ENCODE results near the gene DLGAP1. TPM values are rescaled to one million over a fixed set of nuclear protein-coding genes. Genes with fewer than 3 reads are reported as not detected.

DLGAP1 gene
- total and polyA plus RNA-seq, 2 of the 13 experiments (the other 11 are each of a cell fraction or from before 2014, with no cell fraction given) = 0.01 TPM; not detected in 1

DNA sequence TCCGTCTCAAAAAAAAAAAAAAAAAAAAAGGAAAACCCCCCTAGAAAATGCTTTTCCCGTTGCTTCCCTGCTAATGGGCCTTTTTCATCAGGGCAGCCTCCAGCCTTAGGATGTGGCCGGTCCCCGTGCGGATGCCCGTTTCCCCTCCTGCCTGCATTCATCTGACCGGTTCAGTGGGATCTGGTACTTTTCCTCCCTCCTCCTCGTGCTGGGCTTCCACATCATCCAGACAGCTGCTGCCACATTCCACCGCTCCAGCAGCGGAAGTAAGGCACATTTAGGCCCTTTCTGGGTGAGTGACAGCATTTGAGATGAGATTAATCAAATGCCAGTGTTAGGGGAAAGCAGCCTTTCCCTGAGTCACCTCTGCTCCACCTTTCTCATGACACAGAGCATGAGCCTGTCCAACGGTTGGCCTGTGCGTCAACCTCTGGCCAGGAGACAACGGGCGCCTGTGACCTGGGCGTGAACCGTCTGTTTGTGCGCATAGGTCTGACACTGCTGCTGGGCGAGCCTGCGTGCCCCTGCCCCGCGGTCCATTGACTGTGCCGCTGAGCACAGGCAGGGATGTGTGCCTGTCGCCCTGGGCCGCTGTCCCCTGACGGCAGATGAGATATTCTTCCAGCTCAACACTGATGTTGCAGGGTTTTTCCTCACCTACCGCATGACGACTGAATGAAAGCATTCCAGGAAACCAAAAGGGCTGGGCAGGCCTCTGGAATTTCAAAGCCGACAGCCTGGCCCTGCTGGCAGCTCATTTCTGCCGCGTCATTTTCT, 831.1 kb downstream of the DLGAP1 start (continued):
- TF ChIP-seq ZNF274 (CRISPR knock-in tag; IDR thresholded peaks at IDR 0.05) = peak; percentile 50; the same call in 1 of the 2 replicates
- TF ChIP-seq, protein P1, sequence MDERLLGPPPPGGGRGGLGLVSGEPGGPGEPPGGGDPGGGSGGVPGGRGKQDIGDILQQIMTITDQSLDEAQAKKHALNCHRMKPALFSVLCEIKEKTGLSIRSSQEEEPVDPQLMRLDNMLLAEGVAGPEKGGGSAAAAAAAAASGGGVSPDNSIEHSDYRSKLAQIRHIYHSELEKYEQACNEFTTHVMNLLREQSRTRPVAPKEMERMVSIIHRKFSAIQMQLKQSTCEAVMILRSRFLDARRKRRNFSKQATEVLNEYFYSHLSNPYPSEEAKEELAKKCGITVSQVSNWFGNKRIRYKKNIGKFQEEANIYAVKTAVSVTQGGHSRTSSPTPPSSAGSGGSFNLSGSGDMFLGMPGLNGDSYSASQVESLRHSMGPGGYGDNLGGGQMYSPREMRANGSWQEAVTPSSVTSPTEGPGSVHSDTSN (CRISPR knock-in tag; IDR thresholded peaks at IDR 0.05) = peak; percentile 75
- TF ChIP-seq ELF4 (CRISPR knock-in tag; IDR thresholded peaks at IDR 0.05; ENCODE audit: borderline replicate concordance) = no peak
- TF ChIP-seq, protein P2, sequence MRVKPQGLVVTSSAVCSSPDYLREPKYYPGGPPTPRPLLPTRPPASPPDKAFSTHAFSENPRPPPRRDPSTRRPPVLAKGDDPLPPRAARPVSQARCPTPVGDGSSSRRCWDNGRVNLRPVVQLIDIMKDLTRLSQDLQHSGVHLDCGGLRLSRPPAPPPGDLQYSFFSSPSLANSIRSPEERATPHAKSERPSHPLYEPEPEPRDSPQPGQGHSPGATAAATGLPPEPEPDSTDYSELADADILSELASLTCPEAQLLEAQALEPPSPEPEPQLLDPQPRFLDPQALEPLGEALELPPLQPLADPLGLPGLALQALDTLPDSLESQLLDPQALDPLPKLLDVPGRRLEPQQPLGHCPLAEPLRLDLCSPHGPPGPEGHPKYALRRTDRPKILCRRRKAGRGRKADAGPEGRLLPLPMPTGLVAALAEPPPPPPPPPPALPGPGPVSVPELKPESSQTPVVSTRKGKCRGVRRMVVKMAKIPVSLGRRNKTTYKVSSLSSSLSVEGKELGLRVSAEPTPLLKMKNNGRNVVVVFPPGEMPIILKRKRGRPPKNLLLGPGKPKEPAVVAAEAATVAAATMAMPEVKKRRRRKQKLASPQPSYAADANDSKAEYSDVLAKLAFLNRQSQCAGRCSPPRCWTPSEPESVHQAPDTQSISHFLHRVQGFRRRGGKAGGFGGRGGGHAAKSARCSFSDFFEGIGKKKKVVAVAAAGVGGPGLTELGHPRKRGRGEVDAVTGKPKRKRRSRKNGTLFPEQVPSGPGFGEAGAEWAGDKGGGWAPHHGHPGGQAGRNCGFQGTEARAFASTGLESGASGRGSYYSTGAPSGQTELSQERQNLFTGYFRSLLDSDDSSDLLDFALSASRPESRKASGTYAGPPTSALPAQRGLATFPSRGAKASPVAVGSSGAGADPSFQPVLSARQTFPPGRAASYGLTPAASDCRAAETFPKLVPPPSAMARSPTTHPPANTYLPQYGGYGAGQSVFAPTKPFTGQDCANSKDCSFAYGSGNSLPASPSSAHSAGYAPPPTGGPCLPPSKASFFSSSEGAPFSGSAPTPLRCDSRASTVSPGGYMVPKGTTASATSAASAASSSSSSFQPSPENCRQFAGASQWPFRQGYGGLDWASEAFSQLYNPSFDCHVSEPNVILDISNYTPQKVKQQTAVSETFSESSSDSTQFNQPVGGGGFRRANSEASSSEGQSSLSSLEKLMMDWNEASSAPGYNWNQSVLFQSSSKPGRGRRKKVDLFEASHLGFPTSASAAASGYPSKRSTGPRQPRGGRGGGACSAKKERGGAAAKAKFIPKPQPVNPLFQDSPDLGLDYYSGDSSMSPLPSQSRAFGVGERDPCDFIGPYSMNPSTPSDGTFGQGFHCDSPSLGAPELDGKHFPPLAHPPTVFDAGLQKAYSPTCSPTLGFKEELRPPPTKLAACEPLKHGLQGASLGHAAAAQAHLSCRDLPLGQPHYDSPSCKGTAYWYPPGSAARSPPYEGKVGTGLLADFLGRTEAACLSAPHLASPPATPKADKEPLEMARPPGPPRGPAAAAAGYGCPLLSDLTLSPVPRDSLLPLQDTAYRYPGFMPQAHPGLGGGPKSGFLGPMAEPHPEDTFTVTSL (CRISPR knock-in tag; IDR thresholded peaks at IDR 0.05; ENCODE audit: borderline replicate concordance) = peak; percentile 80
- peak; percentile 58; the same call in 1 of the 2 replicates for TF ChIP-seq ERF (CRISPR knock-in tag; IDR thresholded peaks at IDR 0.05)
- peak; percentile 65 for TF ChIP-seq KAT8 (CRISPR knock-in tag; IDR thresholded peaks at IDR 0.05)
- TF ChIP-seq, protein P3, sequence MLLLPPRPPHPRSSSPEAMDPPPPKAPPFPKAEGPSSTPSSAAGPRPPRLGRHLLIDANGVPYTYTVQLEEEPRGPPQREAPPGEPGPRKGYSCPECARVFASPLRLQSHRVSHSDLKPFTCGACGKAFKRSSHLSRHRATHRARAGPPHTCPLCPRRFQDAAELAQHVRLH (CRISPR knock-in tag; IDR thresholded peaks at IDR 0.05; ENCODE audit: borderline replicate concordance, low read depth) = peak; percentile 74; the same call in 1 of the 2 replicates
- peak; percentile 47 for TF ChIP-seq STAG1 (CRISPR knock-in tag; IDR thresholded peaks at IDR 0.05)
- peak; percentile 46 for TF ChIP-seq ZMAT3 (CRISPR knock-in tag; conservative IDR thresholded peaks at IDR 0.05)
- peak; percentile 77; the same call in 1 of the 2 replicates for TF ChIP-seq ZKSCAN8 (CRISPR knock-in tag; IDR thresholded peaks at IDR 0.05; ENCODE audit: borderline replicate concordance)
- TF ChIP-seq, protein P4, sequence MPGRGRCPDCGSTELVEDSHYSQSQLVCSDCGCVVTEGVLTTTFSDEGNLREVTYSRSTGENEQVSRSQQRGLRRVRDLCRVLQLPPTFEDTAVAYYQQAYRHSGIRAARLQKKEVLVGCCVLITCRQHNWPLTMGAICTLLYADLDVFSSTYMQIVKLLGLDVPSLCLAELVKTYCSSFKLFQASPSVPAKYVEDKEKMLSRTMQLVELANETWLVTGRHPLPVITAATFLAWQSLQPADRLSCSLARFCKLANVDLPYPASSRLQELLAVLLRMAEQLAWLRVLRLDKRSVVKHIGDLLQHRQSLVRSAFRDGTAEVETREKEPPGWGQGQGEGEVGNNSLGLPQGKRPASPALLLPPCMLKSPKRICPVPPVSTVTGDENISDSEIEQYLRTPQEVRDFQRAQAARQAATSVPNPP (CRISPR knock-in tag; IDR thresholded peaks at IDR 0.05) = no peak; the same call in 1 of the 2 replicates
- peak; percentile 21; the same call in 1 of the 2 replicates for TF ChIP-seq NFIC (IDR thresholded peaks at IDR 0.05; ENCODE audit: low read length)
- TF ChIP-seq, protein P5, sequence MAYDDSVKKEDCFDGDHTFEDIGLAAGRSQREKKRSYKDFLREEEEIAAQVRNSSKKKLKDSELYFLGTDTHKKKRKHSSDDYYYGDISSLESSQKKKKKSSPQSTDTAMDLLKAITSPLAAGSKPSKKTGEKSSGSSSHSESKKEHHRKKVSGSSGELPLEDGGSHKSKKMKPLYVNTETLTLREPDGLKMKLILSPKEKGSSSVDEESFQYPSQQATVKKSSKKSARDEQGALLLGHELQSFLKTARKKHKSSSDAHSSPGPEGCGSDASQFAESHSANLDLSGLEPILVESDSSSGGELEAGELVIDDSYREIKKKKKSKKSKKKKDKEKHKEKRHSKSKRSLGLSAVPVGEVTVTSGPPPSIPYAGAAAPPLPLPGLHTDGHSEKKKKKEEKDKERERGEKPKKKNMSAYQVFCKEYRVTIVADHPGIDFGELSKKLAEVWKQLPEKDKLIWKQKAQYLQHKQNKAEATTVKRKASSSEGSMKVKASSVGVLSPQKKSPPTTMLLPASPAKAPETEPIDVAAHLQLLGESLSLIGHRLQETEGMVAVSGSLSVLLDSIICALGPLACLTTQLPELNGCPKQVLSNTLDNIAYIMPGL (CRISPR knock-in tag; IDR thresholded peaks at IDR 0.05; ENCODE audit: borderline replicate concordance in 1 of 2, low read depth in 1 of 2) = peak; percentile 76 to 81; a peak in 3 of 4 replicates
- peak; percentile 90 for TF ChIP-seq IRF2 (CRISPR knock-in tag; IDR thresholded peaks at IDR 0.05)
- no peak for TF ChIP-seq SMC3 (IDR thresholded peaks at IDR 0.05; ENCODE audit: low read length)
- no peak for TF ChIP-seq TAF15 (IDR thresholded peaks at IDR 0.05; ENCODE audit: low read depth, low read length, poor library complexity, severe bottlenecking)
- no peak for TF ChIP-seq ZNF660 (CRISPR knock-in tag; IDR thresholded peaks at IDR 0.05; ENCODE audit: borderline replicate concordance, low read depth)
- peak; percentile 95 for TF ChIP-seq MTA1 (CRISPR knock-in tag; IDR thresholded peaks at IDR 0.05; ENCODE audit: borderline replicate concordance)

Measured in HepG2 (cell line).